Liver (tissue), 9 donors: Measurements from ENCODE around the gene LSM14B. TPM values are rescaled to one million over a fixed set of nuclear protein-coding genes. Genes with fewer than 3 reads are reported as not detected.

Experiments used
- DNase-seq: peaks from one replicate; pipeline ENCODE4 v3.0.0-alpha.2; 2017; ENCODE audit warnings: low spot score
- H3K27ac ChIP-seq, 2 donors: one replicate each; pipeline ENCODE4 v1.7.0; 2013; ENCODE audit warnings: inconsistent platforms in 2 of 2, low read length in 2 of 2, control low read depth in 1 of 2, low read depth in 1 of 2, mild to moderate bottlenecking in 1 of 2
- H3K27me3 ChIP-seq, 4 donors: one replicate each; pipeline versions ENCODE4 v1.6.1 to v1.7.0; 2013; ENCODE audit warnings: low read length in 3 of 4, inconsistent platforms in 1 of 4, mild to moderate bottlenecking in 1 of 4, moderate library complexity in 1 of 4; ENCODE audit not compliant: control insufficient read depth in 4 of 4, insufficient read depth in 4 of 4
- H3K36me3 ChIP-seq, 4 donors: one replicate each; pipeline versions ENCODE4 v1.6.1 to v1.7.0; 2013; ENCODE audit warnings: low read length in 3 of 4, mild to moderate bottlenecking in 3 of 4, low read depth in 1 of 4, moderate library complexity in 1 of 4; ENCODE audit not compliant: control insufficient read depth in 4 of 4, insufficient read depth in 3 of 4
- H3K4me1 ChIP-seq, 4 donors: one replicate each; pipeline versions ENCODE4 v1.6.1 to v1.7.0; 2013; ENCODE audit warnings: low read length in 3 of 4, mild to moderate bottlenecking in 3 of 4, moderate library complexity in 1 of 4; ENCODE audit not compliant: control insufficient read depth in 4 of 4, insufficient read depth in 4 of 4
- H3K4me3 ChIP-seq, 3 donors: one replicate each; pipeline versions ENCODE4 v1.6.1 to v1.7.0; 2013; ENCODE audit warnings: low read length in 3 of 3, control low read depth in 1 of 3, low read depth in 1 of 3, mild to moderate bottlenecking in 1 of 3
- H3K9ac ChIP-seq, 2 donors: one replicate each; pipeline ENCODE4 v1.7.0; 2013; ENCODE audit warnings: low read length in 2 of 2, mild to moderate bottlenecking in 2 of 2, moderate library complexity in 2 of 2, control low read depth in 1 of 2, low read depth in 1 of 2
- H3K9me3 ChIP-seq, 4 donors: one replicate each; pipeline versions ENCODE4 v1.6.1 to v1.7.0; 2013; ENCODE audit warnings: low read length in 3 of 4; ENCODE audit not compliant: control insufficient read depth in 4 of 4
- EGR1 ChIP-seq, 2 donors: IDR thresholded peaks; 2 replicates each; pipeline ENCODE4 v1.6.1; 2016 to 2018; ENCODE audit warnings: antibody characterized with exemption in 2 of 2, low read depth in 2 of 2
- FOXA1 ChIP-seq: IDR thresholded peaks from 2 replicates; pipeline ENCODE4 v1.6.1; 2016; ENCODE audit warnings: antibody characterized with exemption
- FOXA2 ChIP-seq: IDR thresholded peaks from 2 replicates; pipeline ENCODE4 v1.6.1; 2016; ENCODE audit warnings: antibody characterized with exemption
- GABPA ChIP-seq, 2 donors: IDR thresholded peaks in 1 of 2; conservative IDR thresholded peaks in 1 of 2; 2 replicates each; pipeline ENCODE4 v1.6.1; 2016; ENCODE audit warnings: antibody characterized with exemption in 2 of 2, mild to moderate bottlenecking in 1 of 2, moderate library complexity in 1 of 2
- HNF4A ChIP-seq, 2 donors: conservative IDR thresholded peaks; 2 replicates each; pipeline ENCODE4 v1.6.1; 2016; ENCODE audit warnings: antibody characterized with exemption in 2 of 2, mild to moderate bottlenecking in 2 of 2
- HNF4G ChIP-seq: IDR thresholded peaks from 2 replicates; pipeline ENCODE4 v1.6.1; 2016; ENCODE audit warnings: antibody characterized with exemption
- JUND ChIP-seq, 2 donors: IDR thresholded peaks; 2 replicates each; pipeline ENCODE4 v1.6.1; 2016; ENCODE audit warnings: antibody characterized with exemption in 2 of 2
- NR2F2 ChIP-seq: IDR thresholded peaks from 2 replicates; pipeline ENCODE4 v1.6.1; 2016; ENCODE audit warnings: antibody characterized with exemption
- RAD21 ChIP-seq, 2 donors: IDR thresholded peaks; 2 replicates each; pipeline ENCODE4 v1.6.1; 2016; ENCODE audit warnings: antibody characterized with exemption in 2 of 2, mild to moderate bottlenecking in 2 of 2
- RXRA ChIP-seq, 2 donors: IDR thresholded peaks; 2 replicates each; pipeline ENCODE4 v1.6.1; 2017 to 2018; ENCODE audit warnings: antibody characterized with exemption in 2 of 2, mild to moderate bottlenecking in 1 of 2
- SP1 ChIP-seq: IDR thresholded peaks from 2 replicates; pipeline ENCODE4 v1.6.1; 2018; ENCODE audit warnings: antibody characterized with exemption, mild to moderate bottlenecking
- TAF1 ChIP-seq: conservative IDR thresholded peaks from 2 replicates; pipeline ENCODE4 v1.6.1; 2016; ENCODE audit warnings: antibody characterized with exemption, mild to moderate bottlenecking
- YY1 ChIP-seq: IDR thresholded peaks from 2 replicates; pipeline ENCODE4 v1.6.1; 2016; ENCODE audit warnings: antibody characterized with exemption, mild to moderate bottlenecking
- WGBS: extraction: QIAGEN DNeasy Blood & Tissue Kit; methylation state at CpG from one replicate; pipeline ENCODE4 v1.1.7; 2013; 5-methylcytosine and 5-hydroxymethylcytosine counted together
- polyA plus RNA-seq, 2 donors: library from polyadenylated mRNA; stranded (reverse) in 1 of 2; unstranded in 1 of 2; fragments of 200-250 nt in 1 of 2; fragments of >200 nt in 1 of 2; fragmentation: Nextera tagmentation in 1 of 2; extraction: Ambion mirVana in 1 of 2; gene quantifications; one replicate each; pipeline versions ENCODE4 v1.2.1 to v1.2.3, GENCODE V29; 2013 to 2015
- total RNA-seq, 2 donors: library from RNA; depleted of rRNA; stranded (reverse); fragments of >200 nt; gene quantifications; one replicate each; pipeline ENCODE4 v1.2.3, GENCODE V29; 2014
- TF ChIP-seq, protein P1 (sequence below): fragments of 150-350 bp; IDR thresholded peaks from 2 replicates; pipeline ENCODE4 v1.5.1; 2017; ENCODE audit warnings: improper control_type of control experiment, low read depth, low read length; ENCODE audit not compliant: missing input control
- TF ChIP-seq, protein P2 (sequence below): IDR thresholded peaks from 2 replicates; pipeline ENCODE4 v1.6.1; 2016; ENCODE audit warnings: antibody characterized with exemption
- TF ChIP-seq, protein P3 (sequence below): IDR thresholded peaks from 2 replicates; pipeline ENCODE4 v1.6.1; 2016; ENCODE audit warnings: antibody characterized with exemption
- TF ChIP-seq, protein P4 (sequence below): IDR thresholded peaks from 2 replicates; pipeline ENCODE4 v1.6.1; 2016; ENCODE audit warnings: antibody characterized with exemption
- TF ChIP-seq, protein P5 (sequence below): IDR thresholded peaks from 2 replicates; pipeline ENCODE4 v1.6.1; 2016; ENCODE audit warnings: antibody characterized with exemption, mild to moderate bottlenecking
- donor health status: healthy.
- donor health status: healthy.
- donor health status: healthy.
- donor health status: healthy.
- donor health status: healthy.

LSM14B gene
- total and polyA plus RNA-seq, 4 donors = 0.99 to 15.9 (median 13.3) TPM

DNA sequence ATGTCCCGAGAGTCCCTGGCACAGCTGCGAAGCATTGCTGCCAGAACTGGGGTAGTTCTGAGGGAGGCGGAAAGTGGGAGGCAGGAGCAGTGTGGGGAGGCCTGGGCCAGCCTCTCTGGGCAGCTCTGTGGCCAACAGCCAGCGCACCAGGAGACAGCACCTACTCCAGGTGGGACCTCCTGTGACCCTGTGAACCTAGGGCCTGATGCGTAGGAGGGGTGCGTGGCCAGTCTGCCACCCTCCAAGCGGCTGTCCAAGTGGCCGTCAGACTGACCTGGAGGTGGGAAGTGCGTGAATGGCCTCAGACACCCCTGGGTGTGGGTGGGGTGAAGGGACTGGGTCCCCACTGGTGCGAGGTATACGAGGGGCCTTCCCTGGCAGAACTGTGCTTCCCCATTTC, 36.8 kb downstream of the LSM14B start:
- WGBS = 77% methylated on average over 11 of the region's 11 CpGs
- Histone ChIP-seq H3K36me3 (peaks cover 9 to 32% (median 10%) of the 10 kb centered on the region in 4 donors), H3K9ac (no peak overlapping the region), H3K4me1 (peaks cover 4 to 38% (median 29%) of the 10 kb centered on the region in 4 donors), H3K9me3 (no peaks in the 10 kb centered on the region), H3K4me3 (no peak overlapping the region), H3K27me3 (no peaks in the 10 kb centered on the region), H3K27ac (peak overlapping the region in 1 of 2 donors; percentile 37)
- no peak for DNase-seq
- TF ChIP-seq EGR1 (IDR thresholded peaks at IDR 0.05; ENCODE audit: low read depth in 2 of 2) (no peak), HNF4G (no peak), RAD21 (IDR thresholded peaks at IDR 0.05) (no peak), HNF4A (conservative IDR thresholded peaks at IDR 0.05) (no peak), TAF1 (no peak), RXRA (IDR thresholded peaks at IDR 0.05) (no peak)
- TF ChIP-seq, protein P1, sequence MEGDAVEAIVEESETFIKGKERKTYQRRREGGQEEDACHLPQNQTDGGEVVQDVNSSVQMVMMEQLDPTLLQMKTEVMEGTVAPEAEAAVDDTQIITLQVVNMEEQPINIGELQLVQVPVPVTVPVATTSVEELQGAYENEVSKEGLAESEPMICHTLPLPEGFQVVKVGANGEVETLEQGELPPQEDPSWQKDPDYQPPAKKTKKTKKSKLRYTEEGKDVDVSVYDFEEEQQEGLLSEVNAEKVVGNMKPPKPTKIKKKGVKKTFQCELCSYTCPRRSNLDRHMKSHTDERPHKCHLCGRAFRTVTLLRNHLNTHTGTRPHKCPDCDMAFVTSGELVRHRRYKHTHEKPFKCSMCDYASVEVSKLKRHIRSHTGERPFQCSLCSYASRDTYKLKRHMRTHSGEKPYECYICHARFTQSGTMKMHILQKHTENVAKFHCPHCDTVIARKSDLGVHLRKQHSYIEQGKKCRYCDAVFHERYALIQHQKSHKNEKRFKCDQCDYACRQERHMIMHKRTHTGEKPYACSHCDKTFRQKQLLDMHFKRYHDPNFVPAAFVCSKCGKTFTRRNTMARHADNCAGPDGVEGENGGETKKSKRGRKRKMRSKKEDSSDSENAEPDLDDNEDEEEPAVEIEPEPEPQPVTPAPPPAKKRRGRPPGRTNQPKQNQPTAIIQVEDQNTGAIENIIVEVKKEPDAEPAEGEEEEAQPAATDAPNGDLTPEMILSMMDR = no peak
- TF ChIP-seq, protein P2, sequence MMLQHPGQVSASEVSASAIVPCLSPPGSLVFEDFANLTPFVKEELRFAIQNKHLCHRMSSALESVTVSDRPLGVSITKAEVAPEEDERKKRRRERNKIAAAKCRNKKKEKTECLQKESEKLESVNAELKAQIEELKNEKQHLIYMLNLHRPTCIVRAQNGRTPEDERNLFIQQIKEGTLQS = no peak

DNA sequence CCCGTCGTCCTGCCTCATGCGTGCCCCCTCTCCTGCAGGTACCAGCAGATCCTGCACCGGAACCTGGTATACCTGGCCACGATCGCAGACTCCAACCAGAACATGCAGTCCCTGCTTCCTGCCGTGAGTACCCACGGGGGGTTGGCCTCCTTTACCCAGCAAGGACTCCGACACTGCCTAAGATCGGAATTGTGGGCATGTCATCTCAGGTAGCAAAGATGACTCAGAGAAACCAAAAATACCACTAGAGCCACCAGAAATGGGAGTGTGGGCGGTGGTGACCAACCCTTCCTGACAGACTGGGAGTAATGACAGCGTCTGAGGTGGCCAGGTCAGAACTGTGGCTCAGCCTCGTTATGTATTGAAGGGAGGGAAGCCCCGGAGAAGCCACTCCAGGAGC, 37.6 kb downstream of the LSM14B start:
- Histone ChIP-seq H3K36me3 (peaks cover 13 to 37% (median 15%) of the 10 kb centered on the region in 4 donors), H3K4me1 (peaks cover 4 to 32% (median 23%) of the 10 kb centered on the region in 4 donors), H3K4me3 (no peak overlapping the region), H3K27ac (peak overlapping the region in 1 of 2 donors; percentile 37), H3K9ac (no peak overlapping the region), H3K9me3 (no peaks in the 10 kb centered on the region), H3K27me3 (no peaks in the 10 kb centered on the region)
- TF ChIP-seq, protein P3, sequence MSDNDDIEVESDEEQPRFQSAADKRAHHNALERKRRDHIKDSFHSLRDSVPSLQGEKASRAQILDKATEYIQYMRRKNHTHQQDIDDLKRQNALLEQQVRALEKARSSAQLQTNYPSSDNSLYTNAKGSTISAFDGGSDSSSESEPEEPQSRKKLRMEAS = no peak
- TF ChIP-seq, protein P2 = no peak
- TF ChIP-seq EGR1 (IDR thresholded peaks at IDR 0.05; ENCODE audit: low read depth in 2 of 2) (no peak), GABPA (IDR thresholded peaks at IDR 0.05 in 1 of 2, conservative IDR thresholded peaks at IDR 0.05 in 1 of 2) (no peak), JUND (IDR thresholded peaks at IDR 0.05) (no peak), RXRA (IDR thresholded peaks at IDR 0.05) (no peak), HNF4A (conservative IDR thresholded peaks at IDR 0.05) (no peak), RAD21 (IDR thresholded peaks at IDR 0.05) (no peak), TAF1 (no peak), FOXA1 (no peak), NR2F2 (no peak), FOXA2 (no peak), SP1 (no peak), YY1 (no peak), HNF4G (no peak)
- TF ChIP-seq, protein P4, sequence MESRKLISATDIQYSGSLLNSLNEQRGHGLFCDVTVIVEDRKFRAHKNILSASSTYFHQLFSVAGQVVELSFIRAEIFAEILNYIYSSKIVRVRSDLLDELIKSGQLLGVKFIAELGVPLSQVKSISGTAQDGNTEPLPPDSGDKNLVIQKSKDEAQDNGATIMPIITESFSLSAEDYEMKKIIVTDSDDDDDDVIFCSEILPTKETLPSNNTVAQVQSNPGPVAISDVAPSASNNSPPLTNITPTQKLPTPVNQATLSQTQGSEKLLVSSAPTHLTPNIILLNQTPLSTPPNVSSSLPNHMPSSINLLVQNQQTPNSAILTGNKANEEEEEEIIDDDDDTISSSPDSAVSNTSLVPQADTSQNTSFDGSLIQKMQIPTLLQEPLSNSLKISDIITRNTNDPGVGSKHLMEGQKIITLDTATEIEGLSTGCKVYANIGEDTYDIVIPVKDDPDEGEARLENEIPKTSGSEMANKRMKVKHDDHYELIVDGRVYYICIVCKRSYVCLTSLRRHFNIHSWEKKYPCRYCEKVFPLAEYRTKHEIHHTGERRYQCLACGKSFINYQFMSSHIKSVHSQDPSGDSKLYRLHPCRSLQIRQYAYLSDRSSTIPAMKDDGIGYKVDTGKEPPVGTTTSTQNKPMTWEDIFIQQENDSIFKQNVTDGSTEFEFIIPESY = no peak
- TF ChIP-seq, protein P1 = no peak
- TF ChIP-seq, protein P5, sequence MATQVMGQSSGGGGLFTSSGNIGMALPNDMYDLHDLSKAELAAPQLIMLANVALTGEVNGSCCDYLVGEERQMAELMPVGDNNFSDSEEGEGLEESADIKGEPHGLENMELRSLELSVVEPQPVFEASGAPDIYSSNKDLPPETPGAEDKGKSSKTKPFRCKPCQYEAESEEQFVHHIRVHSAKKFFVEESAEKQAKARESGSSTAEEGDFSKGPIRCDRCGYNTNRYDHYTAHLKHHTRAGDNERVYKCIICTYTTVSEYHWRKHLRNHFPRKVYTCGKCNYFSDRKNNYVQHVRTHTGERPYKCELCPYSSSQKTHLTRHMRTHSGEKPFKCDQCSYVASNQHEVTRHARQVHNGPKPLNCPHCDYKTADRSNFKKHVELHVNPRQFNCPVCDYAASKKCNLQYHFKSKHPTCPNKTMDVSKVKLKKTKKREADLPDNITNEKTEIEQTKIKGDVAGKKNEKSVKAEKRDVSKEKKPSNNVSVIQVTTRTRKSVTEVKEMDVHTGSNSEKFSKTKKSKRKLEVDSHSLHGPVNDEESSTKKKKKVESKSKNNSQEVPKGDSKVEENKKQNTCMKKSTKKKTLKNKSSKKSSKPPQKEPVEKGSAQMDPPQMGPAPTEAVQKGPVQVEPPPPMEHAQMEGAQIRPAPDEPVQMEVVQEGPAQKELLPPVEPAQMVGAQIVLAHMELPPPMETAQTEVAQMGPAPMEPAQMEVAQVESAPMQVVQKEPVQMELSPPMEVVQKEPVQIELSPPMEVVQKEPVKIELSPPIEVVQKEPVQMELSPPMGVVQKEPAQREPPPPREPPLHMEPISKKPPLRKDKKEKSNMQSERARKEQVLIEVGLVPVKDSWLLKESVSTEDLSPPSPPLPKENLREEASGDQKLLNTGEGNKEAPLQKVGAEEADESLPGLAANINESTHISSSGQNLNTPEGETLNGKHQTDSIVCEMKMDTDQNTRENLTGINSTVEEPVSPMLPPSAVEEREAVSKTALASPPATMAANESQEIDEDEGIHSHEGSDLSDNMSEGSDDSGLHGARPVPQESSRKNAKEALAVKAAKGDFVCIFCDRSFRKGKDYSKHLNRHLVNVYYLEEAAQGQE = no peak
- WGBS = 86% methylated on average over 14 of the region's 14 CpGs
- DNase-seq = no peak
